ENCODE measurements around the gene MYL5. TPM values are rescaled to one million over a fixed set of nuclear protein-coding genes. Genes with fewer than 3 reads are reported as not detected.
A peak's percentile ranks its signal among the peaks of the same experiment; 100 is the strongest.

The MYL5 gene
- total and polyA plus RNA-seq, 8 donors, result 4.0 to 29.3 (median 5.7) TPM

- H3K4me3 ChIP-seq, result no peak overlapping the region
- no peak for FAIRE-seq
- no peak for TF ChIP-seq CTCF (IDR thresholded peaks at IDR 0.05)
- H3K36me3 ChIP-seq, result no peaks in the 10 kb centered on the region
- intact Hi-C loops (cut with DNase I), result no loop called here
- no peaks in the 10 kb centered on the region for H3K27me3 ChIP-seq
- H3K4me1 ChIP-seq, result peaks cover 0 to 7% (median 4%) of the 10 kb centered on the region in 3 donors
- ATAC-seq, result no peak
- peak in 1 of 6 donors; percentile 25 for DNase-seq
- H3K27ac ChIP-seq, result no peak overlapping the region
- no peaks in the 10 kb centered on the region for H3K9me3 ChIP-seq
- WGBS, 2 donors, result 53 to 64% methylated on average over 14 of the region's 14 CpGs
These were observed 4.2 kb downstream of the MYL5 start for GRCh38 chr4:678331-679103.

GRCh38 chr4:679104-679481, 4.8 kb downstream of the MYL5 start:
- Histone ChIP-seq H3K27ac (no peak overlapping the region), H3K4me1 (peaks cover 0 to 7% (median 4%) of the 10 kb centered on the region in 3 donors), H3K9me3 (no peaks in the 10 kb centered on the region), H3K27me3 (no peaks in the 10 kb centered on the region), H3K4me3 (no peak overlapping the region), H3K36me3 (no peaks in the 10 kb centered on the region)
- WGBS, 2 donors, result 75 to 87% methylated on average over 13 of the region's 13 CpGs
- DNase-seq (peak in 1 of 6 donors; percentile 38), FAIRE-seq (no peak), ATAC-seq (no peak)
- no peak for TF ChIP-seq CTCF (IDR thresholded peaks at IDR 0.05)
- intact Hi-C loops (cut with DNase I), result no loop called here

DNA sequence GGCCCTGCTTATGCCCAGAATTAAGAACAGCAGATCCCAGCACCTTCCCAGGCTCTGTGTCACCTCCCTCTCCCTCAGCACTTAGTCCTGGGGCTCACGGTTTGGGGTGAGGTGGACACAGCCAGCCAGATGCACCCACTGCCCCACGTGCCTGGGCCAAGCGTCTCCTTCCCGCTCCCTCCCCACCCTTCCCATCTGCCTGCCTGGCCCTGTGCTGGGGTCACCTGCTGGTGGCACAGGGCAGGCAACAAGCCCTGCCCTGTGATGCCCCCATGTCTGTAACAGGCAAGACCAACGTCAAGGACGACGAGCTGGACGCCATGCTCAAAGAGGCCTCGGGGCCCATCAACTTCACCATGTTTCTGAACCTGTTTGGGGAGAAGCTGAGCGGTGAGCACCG, 5.3 kb downstream of the MYL5 start:
- Histone ChIP-seq H3K27me3 (no peaks in the 10 kb centered on the region), H3K9me3 (no peaks in the 10 kb centered on the region), H3K27ac (no peak overlapping the region), H3K4me1 (peaks cover 0 to 7% (median 4%) of the 10 kb centered on the region in 3 donors), H3K36me3 (no peaks in the 10 kb centered on the region), H3K4me3 (no peak overlapping the region)
- ATAC-seq (no peak), FAIRE-seq (no peak), DNase-seq (peak in 1 of 6 donors; percentile 18)
- TF ChIP-seq CTCF (IDR thresholded peaks at IDR 0.05), result no peak
- intact Hi-C loops (cut with DNase I), result no loop called here
- 73 to 85% methylated on average over 11 of the region's 11 CpGs for WGBS, 2 donors

- no peak overlapping the region for H3K27ac ChIP-seq
- WGBS, 2 donors, result 79 to 86% methylated on average over 9 of the region's 9 CpGs
- DNase-seq (peak in 1 of 6 donors; percentile 33), ATAC-seq (no peak), FAIRE-seq (no peak)
- H3K36me3 ChIP-seq, result no peaks in the 10 kb centered on the region
- no peaks in the 10 kb centered on the region for H3K27me3 ChIP-seq
- H3K4me1 ChIP-seq, result peaks cover 0 to 6% (median 4%) of the 10 kb centered on the region in 3 donors
- no peak for TF ChIP-seq CTCF (IDR thresholded peaks at IDR 0.05)
- no peaks in the 10 kb centered on the region for H3K9me3 ChIP-seq
- intact Hi-C loops (cut with DNase I), result no loop called here
- no peak overlapping the region for H3K4me3 ChIP-seq
These were observed 5.7 kb downstream of the MYL5 start for GRCh38 chr4:680091-680490.

GRCh38 chr4:680551-680927, 6.2 kb downstream of the MYL5 start:
- H3K4me3 ChIP-seq, result peak overlapping the region in 1 of 4 donors; percentile 44
- no peaks in the 10 kb centered on the region for H3K9me3 ChIP-seq
- FAIRE-seq (no peak), ATAC-seq (no peak), DNase-seq (peak in 2 of 6 donors; percentile 53 to 62)
- no peaks in the 10 kb centered on the region for H3K27me3 ChIP-seq
- no peaks in the 10 kb centered on the region for H3K36me3 ChIP-seq
- peaks cover 0 to 2% (median 0%) of the 10 kb centered on the region in 3 donors for H3K4me1 ChIP-seq
- H3K27ac ChIP-seq, result no peak overlapping the region
- WGBS, 2 donors, result 72 to 73% methylated on average over 17 of the region's 17 CpGs
- TF ChIP-seq CTCF (IDR thresholded peaks at IDR 0.05), result no peak
- intact Hi-C loops (cut with DNase I), result no loop called here
